GM12892 (cell line): Measurements from ENCODE around the gene PNMA1.

Source experiments
- POLR2A ChIP-seq: IDR thresholded peaks from 2 replicates; pipeline ENCODE4 v1.6.1; 2011; ENCODE audit warnings: low read depth, low read length, control low read depth
- POLR2AphosphoS5 ChIP-seq: IDR thresholded peaks from 2 replicates; pipeline ENCODE4 v1.6.1; 2011; ENCODE audit warnings: low read depth, low read length, control low read depth
- TAF1 ChIP-seq: IDR thresholded peaks from 2 replicates; pipeline ENCODE4 v1.6.1; 2011; ENCODE audit warnings: low read depth, mild to moderate bottlenecking, control low read depth, low read length, borderline replicate concordance

- TF ChIP-seq POLR2AphosphoS5 (peak; percentile 85), POLR2A (peak; percentile 62), TAF1 (peak; percentile 59; the same call in 1 of the 2 replicates)
Observed at GRCh38 chr14:73713803-73714655, at the start of gene PNMA1.
